Measurements from ENCODE around the gene COL18A1. TPM values are rescaled to one million over a fixed set of nuclear protein-coding genes. Genes with fewer than 3 reads are reported as not detected.
A peak's percentile ranks its signal among the peaks of the same experiment; 100 is the strongest.

COL18A1 gene
- total RNA-seq, 1 donor from 2014 or later, result 9.2 TPM

- no peak for FAIRE-seq
- no peak for TF ChIP-seq CTCF (IDR thresholded peaks at IDR 0.05; ENCODE audit: insufficient read depth, low read length, severe bottlenecking)
- no peaks in the 10 kb centered on the region for H3K27me3 ChIP-seq (ENCODE audit: control insufficient read depth, insufficient read depth, low read length)
These were observed 54.4 kb downstream of the COL18A1 start for GRCh38 chr21:45459171-45460010.

GRCh38 chr21:45460011-45460565 is 55.1 kb downstream of the COL18A1 start:
- DNase-seq (ENCODE audit: low read depth) (no peak), FAIRE-seq (peak; percentile 66)
- no peak overlapping the region for H3K4me3 ChIP-seq (ENCODE audit: low read depth, low read length)
- H3K36me3 ChIP-seq (ENCODE audit: control insufficient read depth, insufficient read depth, low read length), result no peaks in the 10 kb centered on the region
- H3K27me3 ChIP-seq (ENCODE audit: control insufficient read depth, insufficient read depth, low read length), result no peaks in the 10 kb centered on the region
- no peak for TF ChIP-seq CTCF (IDR thresholded peaks at IDR 0.05; ENCODE audit: insufficient read depth, low read length, severe bottlenecking)

More at GRCh38 chr21:45459171-45460010, 54.4 kb downstream of the COL18A1 start:
- Histone ChIP-seq H3K4me3 (ENCODE audit: low read depth, low read length) (no peak overlapping the region), H3K36me3 (ENCODE audit: control insufficient read depth, insufficient read depth, low read length) (no peaks in the 10 kb centered on the region)
- no peak for DNase-seq (ENCODE audit: low read depth)

- DNase-seq (ENCODE audit: low read depth) (peak; percentile 37), FAIRE-seq (no peak)
- TF ChIP-seq CTCF (IDR thresholded peaks at IDR 0.05; ENCODE audit: insufficient read depth, low read length, severe bottlenecking), result no peak
- Histone ChIP-seq H3K4me3 (ENCODE audit: low read depth, low read length) (no peak overlapping the region), H3K27me3 (ENCODE audit: control insufficient read depth, insufficient read depth, low read length) (no peaks in the 10 kb centered on the region), H3K36me3 (ENCODE audit: control insufficient read depth, insufficient read depth, low read length) (no peaks in the 10 kb centered on the region)
These were observed 55.8 kb downstream of the COL18A1 start for GRCh38 chr21:45460611-45461368.

- DNase-seq (ENCODE audit: low read depth), result no peak
- no peak for FAIRE-seq
- Histone ChIP-seq H3K4me3 (ENCODE audit: low read depth, low read length) (no peak overlapping the region), H3K27me3 (ENCODE audit: control insufficient read depth, insufficient read depth, low read length) (no peaks in the 10 kb centered on the region), H3K36me3 (ENCODE audit: control insufficient read depth, insufficient read depth, low read length) (no peaks in the 10 kb centered on the region)
- no peak for TF ChIP-seq CTCF (IDR thresholded peaks at IDR 0.05; ENCODE audit: insufficient read depth, low read length, severe bottlenecking)
These were observed 56.4 kb downstream of the COL18A1 start for GRCh38 chr21:45461369-45461750.

GRCh38 chr21:45461806-45462341 is 56.9 kb downstream of the COL18A1 start:
- Histone ChIP-seq H3K36me3 (ENCODE audit: control insufficient read depth, insufficient read depth, low read length) (no peaks in the 10 kb centered on the region), H3K27me3 (ENCODE audit: control insufficient read depth, insufficient read depth, low read length) (no peaks in the 10 kb centered on the region), H3K4me3 (ENCODE audit: low read depth, low read length) (no peak overlapping the region)
- no peak for TF ChIP-seq CTCF (IDR thresholded peaks at IDR 0.05; ENCODE audit: insufficient read depth, low read length, severe bottlenecking)
- FAIRE-seq, result no peak
- no peak for DNase-seq (ENCODE audit: low read depth)

All from bronchial epithelial cell (primary cell).